H1 (cell line): ENCODE measurements around the gene TM4SF18. TPM values are rescaled to one million over a fixed set of nuclear protein-coding genes. Genes with fewer than 3 reads are reported as not detected.

Source experiments
- ATF3 ChIP-seq: IDR thresholded peaks from 2 replicates; pipeline ENCODE4 v1.6.1; 2011; ENCODE audit warnings: low read depth, mild to moderate bottlenecking, low read length; ENCODE audit not compliant: insufficient read depth
- CTCF ChIP-seq, 3 experiments: IDR thresholded peaks; 1 replicate in 2 of 3; 2 replicates in 1 of 3; pipeline versions ENCODE4 v1.5.1 to v1.6.1; 2011; ENCODE audit warnings: low read length in 3 of 3, mild to moderate bottlenecking in 3 of 3, inconsistent platforms in 2 of 3, low read depth in 1 of 3, moderate library complexity in 1 of 3; ENCODE audit not compliant: insufficient read depth in 1 of 3; ENCODE audit errors: control extremely low read depth in 1 of 3
- E2F6 ChIP-seq: IDR thresholded peaks from 2 replicates; pipeline ENCODE4 v1.6.1; 2012; ENCODE audit warnings: inconsistent platforms
- GABPA ChIP-seq: IDR thresholded peaks from 2 replicates; pipeline ENCODE4 v1.6.1; 2011; ENCODE audit warnings: mild to moderate bottlenecking, low read length, moderate library complexity, borderline replicate concordance; ENCODE audit not compliant: insufficient read depth
- KDM1A ChIP-seq: fragments of 200-600, 300-600 bp; sonication (generic); IDR thresholded peaks from 2 replicates; pipeline ENCODE4 v1.7.1; 2016; ENCODE audit warnings: mild to moderate bottlenecking, low read length, borderline replicate concordance
- RAD21 ChIP-seq, 2 experiments: IDR thresholded peaks in 1 of 2; conservative IDR thresholded peaks in 1 of 2; 2 replicates each; pipeline ENCODE4 v1.6.1; 2011; ENCODE audit warnings: low read depth in 2 of 2, low read length in 2 of 2, improper control_type of control experiment in 1 of 2, inconsistent platforms in 1 of 2, mild to moderate bottlenecking in 1 of 2, moderate library complexity in 1 of 2
- TAF1 ChIP-seq: IDR thresholded peaks from 2 replicates; pipeline ENCODE4 v1.6.1; 2011; ENCODE audit warnings: mild to moderate bottlenecking, low read depth, low read length
- polyA plus RNA-seq, 7 experiments: library from polyadenylated mRNA; depleted of rRNA in 3 of 7; stranded (reverse) in 5 of 7; unstranded in 2 of 7; fragments of >200 nt in 5 of 7; fragments of 200-250 nt in 2 of 7; gene quantifications; 1 replicate in 5 of 7; 2 replicates in 1 of 7; 4 replicates in 1 of 7; pipeline versions ENCODE4 v1.2.1 to v1.2.3, GENCODE V29; 2011 to 2013; ENCODE audit warnings: missing spikeins in 2 of 7, mixed read lengths in 2 of 7
- total RNA-seq: library from RNA; stranded (reverse); fragmentation: NEBNext Ultra II Directional; extraction: Animal tissue kit (Norgen Biotek cat#: 25700); gene quantifications from 2 replicates; pipeline ENCODE4 v1.2.1, GENCODE V29; 2021

The TM4SF18 gene
- total and polyA plus RNA-seq, 2 of the 8 experiments (the other 6 are each of a cell fraction or from before 2014, with no cell fraction given), result 2.9 to 13.6 TPM

- TF ChIP-seq CTCF (IDR thresholded peaks at IDR 0.05; ENCODE audit: control extremely low read depth in 1 of 3, insufficient read depth in 1 of 3, low read depth in 1 of 3, low read length in 3 of 3) (peak; percentile 70 to 92 (median 90)), KDM1A (peak; percentile 52; the same call in 1 of the 2 replicates), TAF1 (no peak), RAD21 (IDR thresholded peaks at IDR 0.05 in 1 of 2, conservative IDR thresholded peaks at IDR 0.05 in 1 of 2; ENCODE audit: low read depth in 2 of 2, low read length in 2 of 2) (peak; percentile 81 to 94), ATF3 (0 out of 2 replicates have a peak, but pooled peaks have one; percentile 26), E2F6 (peak; percentile 75), GABPA (no peak)
- TF ChIP-seq, all 59 proteins: peak for 9
Observed at GRCh38 chr3:149352556-149352955, 19.1 kb upstream of the TM4SF18 start (continued).
